D721Med (cell line): Measurements from ENCODE around the gene CBLN1.

Experiments
- DNase-seq: peaks from one replicate; pipeline ENCODE4 v3.0.0; 2011; ENCODE audit warnings: low spot score; ENCODE audit not compliant: insufficient read length
- FAIRE-seq: peaks from 2 replicates; lab custom pipeline; 2011; peaks lifted over from hg19 to GRCh38; lab: Jason Lieb, UNC
- CTCF ChIP-seq: IDR thresholded peaks from 2 replicates; pipeline ENCODE4 v1.5.1; 2012; ENCODE audit warnings: mild to moderate bottlenecking, control low read depth; ENCODE audit not compliant: insufficient read depth; ENCODE audit errors: missing control alignments

CBLN1 gene

GRCh38 chr16:49273771-49274170 is 7.9 kb downstream of the CBLN1 start:
- DNase-seq (no peak), FAIRE-seq (no peak)
- TF ChIP-seq CTCF: no peak

- no peak for DNase-seq
- no peak for FAIRE-seq
- TF ChIP-seq CTCF: no peak
Observed at GRCh38 chr16:49271363-49271762, 10.3 kb downstream of the CBLN1 start.

GRCh38 chr16:49269201-49269600 is 12.4 kb downstream of the CBLN1 start:
- DNase-seq (no peak), FAIRE-seq (no peak)
- TF ChIP-seq CTCF: no peak

GRCh38 chr16:49268667-49269066 is 13.0 kb downstream of the CBLN1 start:
- DNase-seq (no peak), FAIRE-seq (no peak)
- no peak for TF ChIP-seq CTCF

- TF ChIP-seq CTCF: no peak
- no peak for DNase-seq
- FAIRE-seq: no peak
Observed at GRCh38 chr16:49262501-49262900, 19.1 kb downstream of the CBLN1 start.

GRCh38 chr16:49261930-49262329 is 19.7 kb downstream of the CBLN1 start:
- DNase-seq (no peak), FAIRE-seq (no peak)
- TF ChIP-seq CTCF: no peak

- FAIRE-seq (no peak), DNase-seq (no peak)
- no peak for TF ChIP-seq CTCF
Observed at GRCh38 chr16:49260956-49261530, 20.6 kb downstream of the CBLN1 start.
